DMS 273 treated with DMSO at 0.1 percent for 48 hours (cell line): ENCODE measurements around the gene ZNF726.
"Not testable (repeated sequence)": the region's sequence is repeated elsewhere in the genome, so short reads cannot be mapped to it uniquely, and the experiment has no call there.

Experiments
- DNase-seq: peaks from one replicate; lab custom pipeline; 2025; lab: John Stamatoyannopoulos, UW

ZNF726 gene

GRCh38 chr19:23943411-23943810 is 28.7 kb downstream of the ZNF726 start:
- no peak for DNase-seq

GRCh38 chr19:23946569-23946968 is 31.9 kb downstream of the ZNF726 start:
- DNase-seq: no peak

- DNase-seq: no peak
Observed at GRCh38 chr19:23949611-23950010, 34.9 kb downstream of the ZNF726 start.

- no peak for DNase-seq
Observed at GRCh38 chr19:23956051-23956450, 41.4 kb downstream of the ZNF726 start.

- peak; percentile 2 for DNase-seq
Observed at GRCh38 chr19:23957660-23958281, 43.1 kb downstream of the ZNF726 start.

- DNase-seq: not testable (repeated sequence)
Observed at GRCh38 chr19:23963396-23963795, 48.7 kb downstream of the ZNF726 start.

GRCh38 chr19:23963881-23964280 is 49.2 kb downstream of the ZNF726 start:
- not testable (repeated sequence) for DNase-seq

GRCh38 chr19:23964334-23964733 is 49.6 kb downstream of the ZNF726 start:
- not testable (repeated sequence) for DNase-seq

GRCh38 chr19:23969630-23970029 is 54.9 kb downstream of the ZNF726 start:
- DNase-seq: no peak

- DNase-seq: no peak
Observed at GRCh38 chr19:23971598-23971997, 56.9 kb downstream of the ZNF726 start.

GRCh38 chr19:23972161-23972560 is 57.5 kb downstream of the ZNF726 start:
- DNase-seq: no peak

GRCh38 chr19:23974941-23975340 is 60.3 kb downstream of the ZNF726 start:
- no peak for DNase-seq

GRCh38 chr19:23976631-23977030 is 61.9 kb downstream of the ZNF726 start:
- DNase-seq: not testable (repeated sequence)

- DNase-seq: not testable (repeated sequence)
Observed at GRCh38 chr19:23977256-23977655, 62.6 kb downstream of the ZNF726 start.

GRCh38 chr19:23978068-23978467 is 63.4 kb downstream of the ZNF726 start:
- DNase-seq: no peak

- no peak for DNase-seq
Observed at GRCh38 chr19:23980805-23981204, 66.1 kb downstream of the ZNF726 start.

GRCh38 chr19:23981863-23982262 is 67.2 kb downstream of the ZNF726 start:
- DNase-seq: no peak

GRCh38 chr19:23983406-23983805 is 68.7 kb downstream of the ZNF726 start:
- no peak for DNase-seq
